Measurements from ENCODE around the gene ZNF557.

DNA sequence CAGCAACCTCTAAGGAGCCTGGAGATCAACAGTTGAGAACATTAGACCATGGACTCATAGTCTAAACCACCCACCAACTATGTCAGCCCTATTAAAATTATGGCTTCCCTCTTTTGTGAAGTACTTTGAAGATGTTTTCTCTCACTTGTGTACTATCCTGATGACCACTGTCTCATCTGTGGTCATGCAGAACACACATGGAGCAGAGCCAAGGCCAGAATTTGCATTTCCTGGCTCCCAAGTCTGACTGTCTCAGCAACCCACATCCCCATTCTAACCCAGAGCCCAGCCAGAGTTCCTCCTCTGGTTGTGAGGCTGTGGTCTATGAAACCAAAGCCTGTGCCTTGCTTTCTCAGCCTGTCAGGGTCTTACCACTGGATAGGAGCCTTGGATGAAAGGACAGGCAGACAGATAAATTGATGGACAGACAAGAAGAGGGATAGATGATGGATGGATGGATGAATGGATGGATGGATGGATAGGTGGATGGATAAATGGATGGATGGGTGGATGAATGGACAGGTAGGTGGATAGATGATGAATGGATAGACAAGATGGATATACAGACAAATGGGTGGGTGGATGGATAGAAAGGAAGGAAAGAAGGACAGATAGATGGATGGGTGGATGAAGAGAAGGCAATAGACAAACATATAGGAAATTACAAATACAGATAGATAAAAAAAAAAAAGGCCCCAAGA lies 35.4 kb downstream of the ZNF557 start:
- TF ChIP-seq JUND (IDR thresholded peaks at IDR 0.05): no peak
- TF ChIP-seq, protein P1, sequence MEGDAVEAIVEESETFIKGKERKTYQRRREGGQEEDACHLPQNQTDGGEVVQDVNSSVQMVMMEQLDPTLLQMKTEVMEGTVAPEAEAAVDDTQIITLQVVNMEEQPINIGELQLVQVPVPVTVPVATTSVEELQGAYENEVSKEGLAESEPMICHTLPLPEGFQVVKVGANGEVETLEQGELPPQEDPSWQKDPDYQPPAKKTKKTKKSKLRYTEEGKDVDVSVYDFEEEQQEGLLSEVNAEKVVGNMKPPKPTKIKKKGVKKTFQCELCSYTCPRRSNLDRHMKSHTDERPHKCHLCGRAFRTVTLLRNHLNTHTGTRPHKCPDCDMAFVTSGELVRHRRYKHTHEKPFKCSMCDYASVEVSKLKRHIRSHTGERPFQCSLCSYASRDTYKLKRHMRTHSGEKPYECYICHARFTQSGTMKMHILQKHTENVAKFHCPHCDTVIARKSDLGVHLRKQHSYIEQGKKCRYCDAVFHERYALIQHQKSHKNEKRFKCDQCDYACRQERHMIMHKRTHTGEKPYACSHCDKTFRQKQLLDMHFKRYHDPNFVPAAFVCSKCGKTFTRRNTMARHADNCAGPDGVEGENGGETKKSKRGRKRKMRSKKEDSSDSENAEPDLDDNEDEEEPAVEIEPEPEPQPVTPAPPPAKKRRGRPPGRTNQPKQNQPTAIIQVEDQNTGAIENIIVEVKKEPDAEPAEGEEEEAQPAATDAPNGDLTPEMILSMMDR (IDR thresholded peaks at IDR 0.05 in 2 of 3, conservative IDR thresholded peaks at IDR 0.05 in 1 of 3; ENCODE audit: borderline replicate concordance in 1 of 3, insufficient read depth in 1 of 3, low read depth in 2 of 3, low read length in 2 of 3): no peak
